Activated naive CD4-positive, alpha-beta T cell treated with anti-CD3 and anti-CD28 coated beads, Interleukin-2, amount 50 U/mL, for 24 hours (primary cell): ENCODE measurements around the gene SIGLEC15.
A peak's percentile ranks its signal among the peaks of the same experiment; 100 is the strongest.

Experiments
- H3K27ac Mint-ChIP-seq: one replicate; pipeline ENCODE4 v1.8.0; 2021; ENCODE audit warnings: mild to moderate bottlenecking, mixed read lengths
- H3K27me3 Mint-ChIP-seq: one replicate; pipeline ENCODE4 v1.8.0; 2021; ENCODE audit warnings: mixed read lengths
- H3K36me3 Mint-ChIP-seq: one replicate; pipeline ENCODE4 v1.8.0; 2021; ENCODE audit warnings: mixed read lengths
- H3K4me1 Mint-ChIP-seq: one replicate; pipeline ENCODE4 v1.8.0; 2021; ENCODE audit warnings: mixed read lengths
- H3K4me3 Mint-ChIP-seq: one replicate; pipeline ENCODE4 v1.8.0; 2021; ENCODE audit warnings: mild to moderate bottlenecking, mixed read lengths
- H3K9me3 Mint-ChIP-seq: one replicate; pipeline ENCODE4 v1.8.0; 2021; ENCODE audit warnings: mixed read lengths

The SIGLEC15 gene

GRCh38 chr18:45874491-45875184 is 49.2 kb downstream of the SIGLEC15 start:
- peak overlapping the region; percentile 78 for H3K4me3 Mint-ChIP-seq

GRCh38 chr18:45876161-45876560 is 50.7 kb downstream of the SIGLEC15 start:
- H3K9me3 Mint-ChIP-seq: peaks cover 6% of the 10 kb centered on the region
- no peaks in the 10 kb centered on the region for H3K27me3 Mint-ChIP-seq
- H3K4me3 Mint-ChIP-seq: no peak overlapping the region
- H3K27ac Mint-ChIP-seq: no peak overlapping the region
- peaks cover 35% of the 10 kb centered on the region for H3K4me1 Mint-ChIP-seq
- H3K36me3 Mint-ChIP-seq: peaks cover 27% of the 10 kb centered on the region

More at GRCh38 chr18:45874491-45875184, 49.2 kb downstream of the SIGLEC15 start:
- Mint-ChIP-seq H3K4me1 (peaks cover 29% of the 10 kb centered on the region), H3K27me3 (no peaks in the 10 kb centered on the region), H3K36me3 (peaks cover 35% of the 10 kb centered on the region), H3K9me3 (peaks cover 6% of the 10 kb centered on the region), H3K27ac (peak overlapping the region; percentile 94)

- no peaks in the 10 kb centered on the region for H3K27me3 Mint-ChIP-seq
- peaks cover 6% of the 10 kb centered on the region for H3K9me3 Mint-ChIP-seq
- H3K27ac Mint-ChIP-seq: no peak overlapping the region
- H3K36me3 Mint-ChIP-seq: peaks cover 25% of the 10 kb centered on the region
- no peak overlapping the region for H3K4me3 Mint-ChIP-seq
- peaks cover 32% of the 10 kb centered on the region for H3K4me1 Mint-ChIP-seq
Observed at GRCh38 chr18:45877403-45877802, 51.9 kb downstream of the SIGLEC15 start.

- peaks cover 6% of the 10 kb centered on the region for H3K9me3 Mint-ChIP-seq
- peak overlapping the region; percentile 25 for H3K27ac Mint-ChIP-seq
- no peaks in the 10 kb centered on the region for H3K27me3 Mint-ChIP-seq
- H3K4me1 Mint-ChIP-seq: peaks cover 15% of the 10 kb centered on the region
- H3K4me3 Mint-ChIP-seq: no peak overlapping the region
- H3K36me3 Mint-ChIP-seq: peaks cover 16% of the 10 kb centered on the region
Observed at GRCh38 chr18:45879681-45880655, 54.5 kb downstream of the SIGLEC15 start.

GRCh38 chr18:45880876-45881558 is 55.5 kb downstream of the SIGLEC15 start:
- Mint-ChIP-seq H3K4me3 (no peak overlapping the region), H3K9me3 (no peaks in the 10 kb centered on the region), H3K4me1 (peaks cover 8% of the 10 kb centered on the region), H3K36me3 (peaks cover 11% of the 10 kb centered on the region), H3K27me3 (no peaks in the 10 kb centered on the region), H3K27ac (no peak overlapping the region)

- Mint-ChIP-seq H3K4me1 (no peaks in the 10 kb centered on the region), H3K9me3 (no peaks in the 10 kb centered on the region), H3K36me3 (peaks cover 13% of the 10 kb centered on the region), H3K27me3 (no peaks in the 10 kb centered on the region), H3K4me3 (no peak overlapping the region), H3K27ac (no peak overlapping the region)
Observed at GRCh38 chr18:45887585-45887984, 62.1 kb downstream of the SIGLEC15 start.

- no peak overlapping the region for H3K4me3 Mint-ChIP-seq
- H3K9me3 Mint-ChIP-seq: no peaks in the 10 kb centered on the region
- no peaks in the 10 kb centered on the region for H3K4me1 Mint-ChIP-seq
- no peaks in the 10 kb centered on the region for H3K27me3 Mint-ChIP-seq
- H3K36me3 Mint-ChIP-seq: peaks cover 10% of the 10 kb centered on the region
- no peak overlapping the region for H3K27ac Mint-ChIP-seq
Observed at GRCh38 chr18:45889419-45890064, 64.1 kb downstream of the SIGLEC15 start.

- Mint-ChIP-seq H3K4me1 (no peaks in the 10 kb centered on the region), H3K27me3 (no peaks in the 10 kb centered on the region), H3K36me3 (peaks cover 16% of the 10 kb centered on the region), H3K9me3 (no peaks in the 10 kb centered on the region), H3K4me3 (no peak overlapping the region), H3K27ac (peak overlapping the region; percentile 25)
Observed at GRCh38 chr18:45890606-45891005, 65.1 kb downstream of the SIGLEC15 start.

- Mint-ChIP-seq H3K4me1 (no peaks in the 10 kb centered on the region), H3K9me3 (no peaks in the 10 kb centered on the region), H3K27me3 (no peaks in the 10 kb centered on the region), H3K36me3 (peaks cover 19% of the 10 kb centered on the region), H3K27ac (peak overlapping the region; percentile 77), H3K4me3 (no peak overlapping the region)
Observed at GRCh38 chr18:45891806-45892205, 66.3 kb downstream of the SIGLEC15 start.
